HepG2 (cell line): Measurements from ENCODE around the gene MVK. TPM values are rescaled to one million over a fixed set of nuclear protein-coding genes. Genes with fewer than 3 reads are reported as not detected.

Experiments
- ATF6 ChIP-seq: sonication (generic); formaldehyde crosslinking; conservative IDR thresholded peaks from 2 replicates; pipeline ENCODE4 v1.4.0; 2020; ENCODE audit warnings: missing genetic modification reagents
- CENPBD1 ChIP-seq: sonication (generic); formaldehyde crosslinking; IDR thresholded peaks from 2 replicates; pipeline ENCODE4 v1.8.0; 2022; ENCODE audit warnings: missing genetic modification reagents, low read depth, mild to moderate bottlenecking, borderline replicate concordance
- NPAS2 ChIP-seq: sonication (generic); formaldehyde crosslinking; IDR thresholded peaks from 2 replicates; pipeline ENCODE4 v1.8.0; 2022; ENCODE audit warnings: mild to moderate bottlenecking, missing genetic modification reagents, borderline replicate concordance
- RERE ChIP-seq: IDR thresholded peaks from 2 replicates; pipeline ENCODE4 v1.6.1; 2016; ENCODE audit warnings: low read depth, missing genetic modification reagents, missing compliant biosample characterization
- THAP8 ChIP-seq: sonication (generic); formaldehyde crosslinking; IDR thresholded peaks from 2 replicates; pipeline ENCODE4 v1.5.1; 2020; ENCODE audit warnings: missing genetic modification reagents, mild to moderate bottlenecking, borderline replicate concordance
- WIZ ChIP-seq: sonication (generic); formaldehyde crosslinking; IDR thresholded peaks from 2 replicates; pipeline ENCODE4 v1.5.1; 2020; ENCODE audit warnings: mild to moderate bottlenecking, missing genetic modification reagents
- ZBTB2 ChIP-seq: sonication (generic); formaldehyde crosslinking; IDR thresholded peaks from 2 replicates; pipeline ENCODE4 v1.8.0; 2022; ENCODE audit warnings: low read depth, missing genetic modification reagents
- ZNF609 ChIP-seq: sonication (generic); formaldehyde crosslinking; IDR thresholded peaks from 2 replicates; pipeline ENCODE4 v1.4.0; 2020; ENCODE audit warnings: mild to moderate bottlenecking, missing genetic modification reagents, borderline replicate concordance
- polyA plus RNA-seq, 8 experiments: library from polyadenylated mRNA; depleted of rRNA in 3 of 8; stranded (reverse) in 7 of 8; unstranded in 1 of 8; fragments of >200 nt; fragmentation: Illumina TruSeq in 4 of 8; extraction: Trizol in 4 of 8; gene quantifications; 2 replicates each; pipeline versions ENCODE4 v1.2.1 to v1.2.3, GENCODE V29; 2011 to 2016; ENCODE audit warnings: low read depth in 4 of 8, missing spikeins in 1 of 8, mixed read lengths in 1 of 8; ENCODE audit not compliant: insufficient read depth in 1 of 8
- total RNA-seq, 5 experiments: library from RNA; depleted of rRNA; stranded (reverse); fragments of >200 nt; fragmentation: Illumina TruSeq; extraction: Trizol; gene quantifications; 2 replicates each; pipeline ENCODE4 v1.2.3, GENCODE V29; 2016; ENCODE audit warnings: low read depth in 1 of 5

Gene MVK
- total and polyA plus RNA-seq, 2 of the 13 experiments (the other 11 are each of a cell fraction or from before 2014, with no cell fraction given): 11.6 to 66.9 TPM

- TF ChIP-seq WIZ (CRISPR knock-in tag) (no peak), CENPBD1 (CRISPR knock-in tag) (no peak), RERE (no peak), NPAS2 (CRISPR knock-in tag) (no peak), ATF6 (CRISPR knock-in tag) (no peak), ZBTB2 (CRISPR knock-in tag) (0 out of 2 replicates have a peak, but pooled peaks have one; percentile 64), THAP8 (CRISPR knock-in tag) (no peak), ZNF609 (CRISPR knock-in tag) (peak; percentile 45; the same call in 1 of the 2 replicates)
Measured at GRCh38 chr12:109573029-109573913, at the start of gene MVK, which contains the start of gene MMAB (continued).
